ENCODE data around the gene CTNNAL1. TPM values are rescaled to one million over a fixed set of nuclear protein-coding genes. Genes with fewer than 3 reads are reported as not detected.
A peak's percentile ranks its signal among the peaks of the same experiment; 100 is the strongest.

Gene CTNNAL1
- total and polyA plus RNA-seq, 9 of the 15 experiments (the other 6 are each of a cell fraction or from before 2014, with no cell fraction given): 23.2 to 78.0 (median 46.7) TPM

DNA sequence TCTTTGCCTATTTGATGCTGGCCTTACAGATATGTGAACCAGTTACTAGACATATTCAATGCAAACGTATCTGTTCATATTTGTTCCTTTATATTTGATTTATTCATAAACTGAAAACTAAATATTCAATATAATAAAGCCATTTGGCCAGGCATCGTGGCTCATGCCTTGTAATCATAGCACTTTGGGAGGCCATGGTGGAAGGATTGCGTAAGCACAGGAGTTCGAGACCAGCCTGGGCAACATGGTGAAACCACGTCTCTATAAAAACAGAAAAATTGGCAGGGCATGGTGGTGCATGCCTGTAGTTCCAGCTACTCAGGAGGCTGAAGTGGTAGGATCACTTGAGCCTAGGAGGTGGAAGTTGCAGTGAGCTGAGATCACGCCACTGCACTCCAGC, 49.2 kb upstream of the CTNNAL1 start (continued):
- TF ChIP-seq, protein P1, sequence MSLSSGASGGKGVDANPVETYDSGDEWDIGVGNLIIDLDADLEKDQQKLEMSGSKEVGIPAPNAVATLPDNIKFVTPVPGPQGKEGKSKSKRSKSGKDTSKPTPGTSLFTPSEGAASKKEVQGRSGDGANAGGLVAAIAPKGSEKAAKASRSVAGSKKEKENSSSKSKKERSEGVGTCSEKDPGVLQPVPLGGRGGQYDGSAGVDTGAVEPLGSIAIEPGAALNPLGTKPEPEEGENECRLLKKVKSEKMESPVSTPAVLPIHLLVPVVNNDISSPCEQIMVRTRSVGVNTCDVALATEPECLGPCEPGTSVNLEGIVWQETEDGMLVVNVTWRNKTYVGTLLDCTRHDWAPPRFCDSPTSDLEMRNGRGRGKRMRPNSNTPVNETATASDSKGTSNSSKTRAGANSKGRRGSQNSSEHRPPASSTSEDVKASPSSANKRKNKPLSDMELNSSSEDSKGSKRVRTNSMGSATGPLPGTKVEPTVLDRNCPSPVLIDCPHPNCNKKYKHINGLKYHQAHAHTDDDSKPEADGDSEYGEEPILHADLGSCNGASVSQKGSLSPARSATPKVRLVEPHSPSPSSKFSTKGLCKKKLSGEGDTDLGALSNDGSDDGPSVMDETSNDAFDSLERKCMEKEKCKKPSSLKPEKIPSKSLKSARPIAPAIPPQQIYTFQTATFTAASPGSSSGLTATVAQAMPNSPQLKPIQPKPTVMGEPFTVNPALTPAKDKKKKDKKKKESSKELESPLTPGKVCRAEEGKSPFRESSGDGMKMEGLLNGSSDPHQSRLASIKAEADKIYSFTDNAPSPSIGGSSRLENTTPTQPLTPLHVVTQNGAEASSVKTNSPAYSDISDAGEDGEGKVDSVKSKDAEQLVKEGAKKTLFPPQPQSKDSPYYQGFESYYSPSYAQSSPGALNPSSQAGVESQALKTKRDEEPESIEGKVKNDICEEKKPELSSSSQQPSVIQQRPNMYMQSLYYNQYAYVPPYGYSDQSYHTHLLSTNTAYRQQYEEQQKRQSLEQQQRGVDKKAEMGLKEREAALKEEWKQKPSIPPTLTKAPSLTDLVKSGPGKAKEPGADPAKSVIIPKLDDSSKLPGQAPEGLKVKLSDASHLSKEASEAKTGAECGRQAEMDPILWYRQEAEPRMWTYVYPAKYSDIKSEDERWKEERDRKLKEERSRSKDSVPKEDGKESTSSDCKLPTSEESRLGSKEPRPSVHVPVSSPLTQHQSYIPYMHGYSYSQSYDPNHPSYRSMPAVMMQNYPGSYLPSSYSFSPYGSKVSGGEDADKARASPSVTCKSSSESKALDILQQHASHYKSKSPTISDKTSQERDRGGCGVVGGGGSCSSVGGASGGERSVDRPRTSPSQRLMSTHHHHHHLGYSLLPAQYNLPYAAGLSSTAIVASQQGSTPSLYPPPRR (CRISPR knock-in tag; IDR thresholded peaks at IDR 0.05; ENCODE audit: borderline replicate concordance): no peak
- TF ChIP-seq CEBPB (tag; IDR thresholded peaks at IDR 0.05): peak; percentile 85
- no peak for TF ChIP-seq CEBPG (CRISPR knock-in tag; IDR thresholded peaks at IDR 0.05)
- peak; percentile 28 to 59; a peak in 2 of 4 replicates for TF ChIP-seq CEBPG (tag; conservative IDR thresholded peaks at IDR 0.05 in 1 of 2, IDR thresholded peaks at IDR 0.05 in 1 of 2)
- no peak for TF ChIP-seq MCM3 (IDR thresholded peaks at IDR 0.05)
- TF ChIP-seq, protein P2, sequence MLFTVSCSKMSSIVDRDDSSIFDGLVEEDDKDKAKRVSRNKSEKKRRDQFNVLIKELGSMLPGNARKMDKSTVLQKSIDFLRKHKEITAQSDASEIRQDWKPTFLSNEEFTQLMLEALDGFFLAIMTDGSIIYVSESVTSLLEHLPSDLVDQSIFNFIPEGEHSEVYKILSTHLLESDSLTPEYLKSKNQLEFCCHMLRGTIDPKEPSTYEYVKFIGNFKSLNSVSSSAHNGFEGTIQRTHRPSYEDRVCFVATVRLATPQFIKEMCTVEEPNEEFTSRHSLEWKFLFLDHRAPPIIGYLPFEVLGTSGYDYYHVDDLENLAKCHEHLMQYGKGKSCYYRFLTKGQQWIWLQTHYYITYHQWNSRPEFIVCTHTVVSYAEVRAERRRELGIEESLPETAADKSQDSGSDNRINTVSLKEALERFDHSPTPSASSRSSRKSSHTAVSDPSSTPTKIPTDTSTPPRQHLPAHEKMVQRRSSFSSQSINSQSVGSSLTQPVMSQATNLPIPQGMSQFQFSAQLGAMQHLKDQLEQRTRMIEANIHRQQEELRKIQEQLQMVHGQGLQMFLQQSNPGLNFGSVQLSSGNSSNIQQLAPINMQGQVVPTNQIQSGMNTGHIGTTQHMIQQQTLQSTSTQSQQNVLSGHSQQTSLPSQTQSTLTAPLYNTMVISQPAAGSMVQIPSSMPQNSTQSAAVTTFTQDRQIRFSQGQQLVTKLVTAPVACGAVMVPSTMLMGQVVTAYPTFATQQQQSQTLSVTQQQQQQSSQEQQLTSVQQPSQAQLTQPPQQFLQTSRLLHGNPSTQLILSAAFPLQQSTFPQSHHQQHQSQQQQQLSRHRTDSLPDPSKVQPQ (CRISPR knock-in tag; IDR thresholded peaks at IDR 0.05; ENCODE audit: borderline replicate concordance): no peak
- no peak for TF ChIP-seq ZNF316 (IDR thresholded peaks at IDR 0.05)
